Loucy (cell line): Measurements from ENCODE around the gene BIK.
"Not testable (repeated sequence)": the region's sequence is repeated elsewhere in the genome, so short reads cannot be mapped to it uniquely, and the experiment has no call there.

Experiments
- CTCF ChIP-seq: fragments of 200-600 bp; sonication (generic); conservative IDR thresholded peaks from 2 replicates; pipeline ENCODE4 v1.5.1; 2014; ENCODE audit warnings: mild to moderate bottlenecking, antibody characterized with exemption, low read length
- EZH2phosphoT487 ChIP-seq: fragments of 200-600 bp; IDR thresholded peaks from 2 replicates; pipeline ENCODE4 v1.6.1; 2018; ENCODE audit warnings: antibody characterized with exemption, mild to moderate bottlenecking, moderate library complexity, borderline replicate concordance

GRCh38 chr22:43104056-43104625 is 6.4 kb upstream of the BIK start:
- TF ChIP-seq CTCF, EZH2phosphoT487: not testable (repeated sequence)
